ENCODE data around the gene GPR158.

The GPR158 gene

DNA sequence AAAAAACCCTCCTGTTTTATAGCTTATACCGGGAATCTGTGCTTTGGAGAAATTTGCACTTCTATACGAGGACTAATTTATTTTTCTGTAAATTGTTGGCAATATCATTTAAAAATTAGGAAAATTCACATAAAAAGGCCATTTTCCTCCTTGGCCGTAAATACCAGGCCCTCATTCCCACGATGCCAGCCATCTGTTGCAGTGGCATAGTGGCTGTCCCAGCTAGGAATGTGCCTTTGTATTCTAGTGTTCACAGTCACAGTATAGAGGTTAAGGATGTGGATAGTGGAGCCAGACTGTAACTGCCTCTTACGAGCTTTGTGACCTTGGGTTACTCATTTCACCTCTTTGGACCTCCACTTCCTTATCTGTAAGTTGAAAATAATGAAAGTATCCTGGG lies 312.5 kb downstream of the GPR158 start:
- TF ChIP-seq, protein P1, sequence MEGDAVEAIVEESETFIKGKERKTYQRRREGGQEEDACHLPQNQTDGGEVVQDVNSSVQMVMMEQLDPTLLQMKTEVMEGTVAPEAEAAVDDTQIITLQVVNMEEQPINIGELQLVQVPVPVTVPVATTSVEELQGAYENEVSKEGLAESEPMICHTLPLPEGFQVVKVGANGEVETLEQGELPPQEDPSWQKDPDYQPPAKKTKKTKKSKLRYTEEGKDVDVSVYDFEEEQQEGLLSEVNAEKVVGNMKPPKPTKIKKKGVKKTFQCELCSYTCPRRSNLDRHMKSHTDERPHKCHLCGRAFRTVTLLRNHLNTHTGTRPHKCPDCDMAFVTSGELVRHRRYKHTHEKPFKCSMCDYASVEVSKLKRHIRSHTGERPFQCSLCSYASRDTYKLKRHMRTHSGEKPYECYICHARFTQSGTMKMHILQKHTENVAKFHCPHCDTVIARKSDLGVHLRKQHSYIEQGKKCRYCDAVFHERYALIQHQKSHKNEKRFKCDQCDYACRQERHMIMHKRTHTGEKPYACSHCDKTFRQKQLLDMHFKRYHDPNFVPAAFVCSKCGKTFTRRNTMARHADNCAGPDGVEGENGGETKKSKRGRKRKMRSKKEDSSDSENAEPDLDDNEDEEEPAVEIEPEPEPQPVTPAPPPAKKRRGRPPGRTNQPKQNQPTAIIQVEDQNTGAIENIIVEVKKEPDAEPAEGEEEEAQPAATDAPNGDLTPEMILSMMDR (IDR thresholded peaks at IDR 0.05; ENCODE audit: insufficient read depth, low read depth, low read length, missing control alignments), result no peak
- no peak for DNase-seq (ENCODE audit: low read depth)
- H3K4me3 ChIP-seq (ENCODE audit: low read length), result no peak overlapping the region

DNA sequence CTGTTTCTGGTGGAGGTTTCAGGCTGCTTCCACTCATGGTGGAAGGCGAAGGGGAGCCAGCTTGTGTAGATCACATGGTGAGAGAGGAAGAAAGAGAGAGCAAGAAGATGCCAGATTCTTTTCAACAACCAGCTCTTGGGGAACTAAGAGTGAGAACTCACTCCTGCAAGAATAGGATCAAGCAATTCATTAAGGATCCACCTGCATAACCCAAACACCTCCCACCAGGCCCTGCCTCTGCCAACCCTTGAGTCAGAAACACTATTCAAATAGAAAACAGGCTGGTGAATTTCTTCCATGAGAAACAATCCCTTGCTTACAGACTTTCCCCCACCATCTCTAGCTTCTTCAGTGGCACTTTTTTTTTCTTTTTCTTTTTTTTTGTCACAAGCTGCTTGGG lies 317.2 kb downstream of the GPR158 start:
- H3K4me3 ChIP-seq (ENCODE audit: low read length), result no peak overlapping the region
- peak; percentile 8 for DNase-seq (ENCODE audit: low read depth)
- TF ChIP-seq, protein P1 (IDR thresholded peaks at IDR 0.05; ENCODE audit: insufficient read depth, low read depth, low read length, missing control alignments), result no peak

DNA sequence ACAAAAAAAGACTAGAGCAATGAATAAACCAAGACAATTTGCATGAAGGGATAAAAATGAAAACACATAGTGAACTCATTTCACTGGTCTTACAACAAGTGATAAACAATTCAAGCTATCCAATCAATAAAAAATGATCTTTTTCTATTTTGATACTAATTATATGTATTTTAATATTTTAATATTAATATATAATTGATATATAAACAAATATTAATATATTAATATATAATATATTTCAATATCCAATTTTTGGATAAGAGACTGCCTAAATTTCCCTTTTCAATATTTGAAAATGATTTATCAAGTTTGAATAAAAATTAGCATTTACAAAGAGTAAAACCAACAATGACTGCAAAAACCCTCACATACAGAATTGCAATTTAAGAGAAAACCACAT lies 317.9 kb downstream of the GPR158 start:
- H3K4me3 ChIP-seq (ENCODE audit: low read length), result no peak overlapping the region
- no peak for DNase-seq (ENCODE audit: low read depth)
- TF ChIP-seq, protein P1 (IDR thresholded peaks at IDR 0.05; ENCODE audit: insufficient read depth, low read depth, low read length, missing control alignments), result no peak

DNA sequence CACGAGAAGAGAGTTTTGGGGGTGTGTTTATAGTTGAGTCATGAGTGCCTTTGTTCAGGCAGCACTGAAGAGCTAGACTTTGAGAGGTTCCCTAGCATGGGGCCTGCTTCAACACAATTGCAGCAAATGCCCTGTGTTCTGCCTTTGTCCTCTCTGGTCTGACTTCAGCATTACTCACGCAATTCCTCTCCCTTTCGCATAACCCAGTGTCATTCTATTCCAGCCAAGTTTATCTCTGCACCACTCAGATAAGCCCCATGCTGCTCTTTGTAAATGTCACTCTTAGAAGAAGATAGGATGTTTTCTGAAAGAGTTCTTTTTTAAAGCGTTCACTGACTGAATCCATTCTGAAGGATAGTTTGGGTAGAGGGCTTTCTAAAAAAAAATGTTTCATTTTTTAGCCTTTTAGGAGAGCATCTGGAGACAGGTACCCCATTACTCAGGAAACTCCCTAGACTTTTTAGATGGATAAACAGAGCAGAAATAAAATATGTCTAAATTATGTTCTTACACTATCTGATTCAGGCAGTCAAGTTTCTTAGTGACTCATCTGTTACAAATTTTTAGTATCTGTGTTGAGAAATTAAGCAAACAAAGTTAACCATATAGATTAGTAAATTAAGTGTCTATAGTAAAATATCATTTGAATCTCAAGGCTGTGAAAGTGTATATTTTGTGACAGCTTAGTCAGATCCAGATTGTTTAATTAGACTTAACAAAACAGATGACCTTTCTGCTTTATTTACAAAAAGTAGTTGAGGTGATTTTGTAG lies 318.5 kb downstream of the GPR158 start:
- no peak overlapping the region for H3K4me3 ChIP-seq (ENCODE audit: low read length)
- peak; percentile 98 for DNase-seq (ENCODE audit: low read depth)
- TF ChIP-seq, protein P1 (IDR thresholded peaks at IDR 0.05; ENCODE audit: insufficient read depth, low read depth, low read length, missing control alignments), result no peak

DNA sequence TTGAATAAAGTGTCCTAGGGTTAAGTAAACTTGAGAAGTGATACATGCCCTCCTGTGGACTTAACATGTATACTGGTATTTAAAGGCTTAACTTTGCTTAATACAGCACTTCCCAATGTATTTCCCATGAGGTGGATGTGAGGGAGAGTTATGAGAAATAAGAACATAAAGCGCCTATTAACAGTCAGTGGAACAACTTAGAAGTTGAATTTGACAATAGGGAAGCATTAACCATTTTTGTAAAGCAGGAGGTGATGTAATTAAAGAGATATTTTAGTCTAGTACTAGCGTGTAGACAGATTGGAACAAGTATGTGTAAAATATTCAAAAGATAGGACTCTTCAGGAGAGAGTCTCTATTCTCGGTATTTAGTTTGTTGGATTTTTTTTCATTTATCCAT lies 322.4 kb downstream of the GPR158 start:
- no peak overlapping the region for H3K4me3 ChIP-seq (ENCODE audit: low read length)
- DNase-seq (ENCODE audit: low read depth), result peak; percentile 22
- TF ChIP-seq, protein P1 (IDR thresholded peaks at IDR 0.05; ENCODE audit: insufficient read depth, low read depth, low read length, missing control alignments), result no peak

DNA sequence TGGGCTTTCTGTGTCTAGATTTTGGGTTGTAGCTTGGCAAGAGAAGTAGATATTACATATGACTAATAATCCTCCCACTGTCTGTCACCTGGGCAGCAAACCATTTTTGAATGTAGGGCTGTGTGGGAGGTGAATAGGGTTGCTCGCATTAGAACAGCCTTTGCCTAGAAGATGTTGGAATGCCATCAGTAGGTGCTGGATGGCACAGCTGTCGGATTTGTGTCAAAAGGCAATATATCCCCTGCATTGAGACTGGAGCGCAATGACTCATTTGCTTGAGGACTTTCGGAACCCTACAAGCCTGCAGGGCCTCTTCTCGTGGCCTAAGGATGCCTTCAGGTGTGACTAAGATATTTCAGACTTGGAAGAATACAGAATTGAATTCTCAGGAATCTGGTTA lies 323.8 kb downstream of the GPR158 start:
- peak; percentile 58 for DNase-seq (ENCODE audit: low read depth)
- H3K4me3 ChIP-seq (ENCODE audit: low read length), result no peak overlapping the region
- TF ChIP-seq, protein P1 (IDR thresholded peaks at IDR 0.05; ENCODE audit: insufficient read depth, low read depth, low read length, missing control alignments), result no peak

DNA sequence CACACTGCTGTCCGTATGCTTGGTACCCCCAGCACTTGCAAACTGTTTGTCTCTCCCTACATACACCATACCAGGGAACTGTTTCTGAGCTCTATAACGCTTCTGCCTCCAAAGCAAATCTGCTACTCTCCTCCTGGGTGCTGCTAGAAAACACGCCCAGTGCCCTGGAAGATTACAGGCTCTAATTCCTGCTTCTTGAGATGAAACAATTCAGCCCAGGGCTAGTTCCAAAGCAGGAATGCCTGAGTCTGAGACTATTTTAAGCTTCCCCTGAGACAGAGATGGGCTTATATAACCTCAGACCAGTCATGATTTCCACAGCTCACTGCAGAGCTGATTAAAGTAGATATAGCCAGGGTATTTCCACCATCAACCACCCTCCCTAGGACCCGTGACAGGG lies 327.1 kb downstream of the GPR158 start:
- no peak for DNase-seq (ENCODE audit: low read depth)
- TF ChIP-seq, protein P1 (IDR thresholded peaks at IDR 0.05; ENCODE audit: insufficient read depth, low read depth, low read length, missing control alignments), result no peak
- no peak overlapping the region for H3K4me3 ChIP-seq (ENCODE audit: low read length)

All from epithelial cell of esophagus (primary cell).